Measurements from ENCODE around the gene PRKCI. TPM values are rescaled to one million over a fixed set of nuclear protein-coding genes. Genes with fewer than 3 reads are reported as not detected.

PRKCI gene
- polyA plus RNA-seq, 1 experiment: 15.1 TPM

DNA sequence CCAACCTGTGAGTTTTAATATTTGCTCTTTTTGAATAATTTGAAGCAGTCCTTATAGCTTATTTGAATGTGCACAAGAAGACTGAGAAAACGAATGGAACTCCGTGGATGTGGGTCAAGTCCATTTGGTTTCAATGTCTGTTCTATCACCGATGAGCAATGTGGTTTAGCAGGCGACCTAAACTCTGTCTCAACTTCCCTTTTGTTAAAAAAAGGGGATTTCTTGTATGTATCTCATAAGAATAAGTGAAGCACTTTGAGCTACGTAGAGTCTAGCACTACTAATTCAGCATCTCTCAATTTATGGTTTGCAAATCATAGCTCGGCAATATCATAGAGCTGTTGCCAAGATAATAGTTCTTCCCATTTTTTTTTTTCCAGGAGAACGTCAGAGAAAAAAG, 130.7 kb downstream of the PRKCI start:
- CTCF ChIA-PET: interaction anchor here (1.4 kb wide), 1 partner anchor 57 kb away, joined by 3 read pairs; no protein-coding TSS in a partner anchor

DNA sequence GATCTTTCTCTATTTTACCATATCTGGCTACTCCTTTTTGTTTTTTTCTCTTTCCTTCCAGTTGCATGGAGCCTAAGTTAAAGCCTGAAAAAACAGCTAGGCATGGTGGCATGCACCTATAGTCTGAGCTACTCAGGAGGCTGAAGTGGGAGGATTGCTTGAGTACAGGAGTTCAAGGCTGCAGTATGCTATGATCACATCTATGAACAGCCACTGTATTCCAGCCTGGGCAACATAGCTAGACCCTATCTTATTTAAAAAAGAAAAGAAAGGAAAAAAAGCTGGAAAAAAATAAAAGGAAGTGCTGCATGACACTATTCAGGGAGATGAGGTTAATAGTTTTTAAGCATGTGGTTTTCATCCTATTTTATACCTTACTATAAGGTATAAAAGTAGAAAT, 131.3 kb downstream of the PRKCI start:
- no peaks in the 10 kb centered on the region for H3K27me3 ChIP-seq (ENCODE audit: control insufficient read depth, insufficient read depth, low read length)
- H3K4me3 ChIP-seq (ENCODE audit: low read depth, low read length): no peak overlapping the region
- TF ChIP-seq, protein P1, sequence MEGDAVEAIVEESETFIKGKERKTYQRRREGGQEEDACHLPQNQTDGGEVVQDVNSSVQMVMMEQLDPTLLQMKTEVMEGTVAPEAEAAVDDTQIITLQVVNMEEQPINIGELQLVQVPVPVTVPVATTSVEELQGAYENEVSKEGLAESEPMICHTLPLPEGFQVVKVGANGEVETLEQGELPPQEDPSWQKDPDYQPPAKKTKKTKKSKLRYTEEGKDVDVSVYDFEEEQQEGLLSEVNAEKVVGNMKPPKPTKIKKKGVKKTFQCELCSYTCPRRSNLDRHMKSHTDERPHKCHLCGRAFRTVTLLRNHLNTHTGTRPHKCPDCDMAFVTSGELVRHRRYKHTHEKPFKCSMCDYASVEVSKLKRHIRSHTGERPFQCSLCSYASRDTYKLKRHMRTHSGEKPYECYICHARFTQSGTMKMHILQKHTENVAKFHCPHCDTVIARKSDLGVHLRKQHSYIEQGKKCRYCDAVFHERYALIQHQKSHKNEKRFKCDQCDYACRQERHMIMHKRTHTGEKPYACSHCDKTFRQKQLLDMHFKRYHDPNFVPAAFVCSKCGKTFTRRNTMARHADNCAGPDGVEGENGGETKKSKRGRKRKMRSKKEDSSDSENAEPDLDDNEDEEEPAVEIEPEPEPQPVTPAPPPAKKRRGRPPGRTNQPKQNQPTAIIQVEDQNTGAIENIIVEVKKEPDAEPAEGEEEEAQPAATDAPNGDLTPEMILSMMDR (IDR thresholded peaks at IDR 0.05; ENCODE audit: insufficient read depth, low read depth, low read length): no peak
- no peaks in the 10 kb centered on the region for H3K36me3 ChIP-seq (ENCODE audit: control insufficient read depth, insufficient read depth, low read length)
- no peak for DNase-seq (ENCODE audit: low read depth)
- POLR2A ChIA-PET: no interaction called here
- CTCF ChIA-PET: interaction anchor here (1.0 to 1.7 kb wide), 3 partner anchors 57 to 458 kb away, joined by 3 to 4 read pairs (median 3); no protein-coding TSS in a partner anchor

More for the DNA sequence above, 130.7 kb downstream of the PRKCI start:
- POLR2A ChIA-PET: no interaction called here
- no peaks in the 10 kb centered on the region for H3K36me3 ChIP-seq (ENCODE audit: control insufficient read depth, insufficient read depth, low read length)
- H3K4me3 ChIP-seq (ENCODE audit: low read depth, low read length): no peak overlapping the region
- no peaks in the 10 kb centered on the region for H3K27me3 ChIP-seq (ENCODE audit: control insufficient read depth, insufficient read depth, low read length)
- TF ChIP-seq, protein P1 (IDR thresholded peaks at IDR 0.05; ENCODE audit: insufficient read depth, low read depth, low read length): no peak
- DNase-seq (ENCODE audit: low read depth): no peak

DNA sequence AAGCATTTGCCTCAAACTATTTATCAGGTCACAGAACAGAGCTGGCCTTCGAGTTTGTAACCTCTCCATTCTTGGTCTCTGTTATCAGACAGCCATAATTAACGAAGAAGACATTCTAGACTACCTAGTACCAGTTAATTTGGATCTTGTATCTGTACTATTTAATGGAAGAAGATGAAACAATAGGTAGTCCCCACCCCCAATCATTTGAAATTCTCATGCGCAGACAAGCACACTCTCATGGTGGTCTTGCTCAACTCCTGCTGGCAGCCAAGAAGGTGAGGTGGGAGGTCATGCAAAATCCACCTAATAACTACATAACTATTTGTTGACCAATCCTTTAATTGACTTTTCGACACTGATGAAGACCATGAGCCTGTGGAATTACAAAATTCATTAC, 132.5 kb downstream of the PRKCI start:
- H3K36me3 ChIP-seq (ENCODE audit: control insufficient read depth, insufficient read depth, low read length): no peaks in the 10 kb centered on the region
- ChIA-PET POLR2A (no interaction called here), CTCF (interaction anchor here (1.7 kb wide), 1 partner anchor 457 kb away, joined by 4 read pairs; no protein-coding TSS in a partner anchor)
- no peaks in the 10 kb centered on the region for H3K27me3 ChIP-seq (ENCODE audit: control insufficient read depth, insufficient read depth, low read length)
- DNase-seq (ENCODE audit: low read depth): no peak
- no peak overlapping the region for H3K4me3 ChIP-seq (ENCODE audit: low read depth, low read length)
- TF ChIP-seq, protein P1 (IDR thresholded peaks at IDR 0.05; ENCODE audit: insufficient read depth, low read depth, low read length): no peak

Small RNA genes within 50 kb of the gene (small RNA-seq; reads per million reads assigned to genes)
- not detected for gene RF00019 (ENCODE audit: insufficient read length, low read depth, low replicate concordance)

Other genes starting within 250 kb of the PRKCI start
- 0.09 and 0.29 TPM in 2 replicates for gene GPR160, start 184.4 kb upstream of the PRKCI start, polyA plus RNA-seq (2011; rRNA removed)
- gene PHC3, start 40.7 kb upstream of the PRKCI start, polyA plus RNA-seq (2011; rRNA removed): 50.7 and 56.2 TPM in 2 replicates
- 9.7 and 18.1 TPM in 2 replicates for gene SKIL, start 135.3 kb downstream of the PRKCI start, polyA plus RNA-seq (2011; rRNA removed)
- gene CLDN11, start 196.4 kb downstream of the PRKCI start, polyA plus RNA-seq (2011; rRNA removed): 5.6 and 6.5 TPM in 2 replicates